ENCODE measurements around the gene TMEM145. TPM values are rescaled to one million over a fixed set of nuclear protein-coding genes. Genes with fewer than 3 reads are reported as not detected.

TMEM145 gene
- total and polyA plus RNA-seq, 2 donors (not counting 1 experiment from before 2014, with no cell fraction given), result 0.05 to 0.83 TPM

DNA sequence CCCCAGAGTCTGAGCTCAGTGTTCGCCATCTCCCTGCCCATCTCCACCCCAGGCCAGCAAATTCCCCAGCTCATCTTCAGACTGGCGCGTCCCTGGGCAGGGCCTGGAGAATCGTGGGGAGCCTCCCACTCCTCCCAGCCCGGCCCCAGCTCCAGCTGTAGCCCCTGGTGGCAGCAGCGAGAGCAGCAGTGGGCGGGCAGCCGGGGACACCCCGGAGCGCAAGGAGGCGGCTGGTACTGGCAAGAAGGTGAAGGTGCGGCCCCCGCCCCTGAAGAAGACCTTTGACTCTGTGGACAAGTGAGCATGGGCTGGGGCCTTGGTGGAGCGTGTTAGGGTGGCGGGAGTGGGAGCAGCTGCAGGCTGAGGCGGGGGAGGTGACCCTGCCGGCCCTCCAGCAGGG, 19.6 kb upstream of the TMEM145 start:
- H4K20me1 ChIP-seq (ENCODE audit: control insufficient read depth, extremely low read depth, insufficient read depth, low read length), result no peaks in the 10 kb centered on the region
- no peak overlapping the region for H3K4me2 ChIP-seq (ENCODE audit: extremely low read depth, insufficient read depth, low read length)
- no peak overlapping the region for H3K4me3 ChIP-seq (replicated peaks in 1 of 4; ENCODE audit: control extremely low read depth in 1 of 4, insufficient read depth in 1 of 4, low read depth in 3 of 4, low read length in 4 of 4)
- no peaks in the 10 kb centered on the region for H3K9me3 ChIP-seq (ENCODE audit: control insufficient read depth, insufficient read depth, low read depth, low read length)
- no peak for DNase-seq (ENCODE audit: low read depth in 2 of 2)
- H3K79me2 ChIP-seq (ENCODE audit: control insufficient read depth, insufficient read depth, low read length), result no peaks in the 10 kb centered on the region
- H3K27ac ChIP-seq (ENCODE audit: insufficient read depth, low read length), result no peak overlapping the region
- H3K27me3 ChIP-seq (ENCODE audit: control insufficient read depth, insufficient read depth, low read length), result no peaks in the 10 kb centered on the region
- no peaks in the 10 kb centered on the region for H3K4me1 ChIP-seq (ENCODE audit: control insufficient read depth, extremely low read depth, insufficient read depth, low read length)
- TF ChIP-seq EZH2 (IDR thresholded peaks at IDR 0.05; ENCODE audit: low read length, missing control alignments), result no peak
- TF ChIP-seq, protein P1, sequence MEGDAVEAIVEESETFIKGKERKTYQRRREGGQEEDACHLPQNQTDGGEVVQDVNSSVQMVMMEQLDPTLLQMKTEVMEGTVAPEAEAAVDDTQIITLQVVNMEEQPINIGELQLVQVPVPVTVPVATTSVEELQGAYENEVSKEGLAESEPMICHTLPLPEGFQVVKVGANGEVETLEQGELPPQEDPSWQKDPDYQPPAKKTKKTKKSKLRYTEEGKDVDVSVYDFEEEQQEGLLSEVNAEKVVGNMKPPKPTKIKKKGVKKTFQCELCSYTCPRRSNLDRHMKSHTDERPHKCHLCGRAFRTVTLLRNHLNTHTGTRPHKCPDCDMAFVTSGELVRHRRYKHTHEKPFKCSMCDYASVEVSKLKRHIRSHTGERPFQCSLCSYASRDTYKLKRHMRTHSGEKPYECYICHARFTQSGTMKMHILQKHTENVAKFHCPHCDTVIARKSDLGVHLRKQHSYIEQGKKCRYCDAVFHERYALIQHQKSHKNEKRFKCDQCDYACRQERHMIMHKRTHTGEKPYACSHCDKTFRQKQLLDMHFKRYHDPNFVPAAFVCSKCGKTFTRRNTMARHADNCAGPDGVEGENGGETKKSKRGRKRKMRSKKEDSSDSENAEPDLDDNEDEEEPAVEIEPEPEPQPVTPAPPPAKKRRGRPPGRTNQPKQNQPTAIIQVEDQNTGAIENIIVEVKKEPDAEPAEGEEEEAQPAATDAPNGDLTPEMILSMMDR (conservative IDR thresholded peaks at IDR 0.05 in 1 of 2, IDR thresholded peaks at IDR 0.05 in 1 of 2; ENCODE audit: low read depth in 1 of 2, low read length in 2 of 2), result no peak
- peaks cover 44% of the 10 kb centered on the region for H3K36me3 ChIP-seq (ENCODE audit: control insufficient read depth, insufficient read depth, low read length)
- H3K9ac ChIP-seq (ENCODE audit: insufficient read depth, low read length), result no peak overlapping the region
- no peak overlapping the region for H2AFZ ChIP-seq (ENCODE audit: low read length)

DNA sequence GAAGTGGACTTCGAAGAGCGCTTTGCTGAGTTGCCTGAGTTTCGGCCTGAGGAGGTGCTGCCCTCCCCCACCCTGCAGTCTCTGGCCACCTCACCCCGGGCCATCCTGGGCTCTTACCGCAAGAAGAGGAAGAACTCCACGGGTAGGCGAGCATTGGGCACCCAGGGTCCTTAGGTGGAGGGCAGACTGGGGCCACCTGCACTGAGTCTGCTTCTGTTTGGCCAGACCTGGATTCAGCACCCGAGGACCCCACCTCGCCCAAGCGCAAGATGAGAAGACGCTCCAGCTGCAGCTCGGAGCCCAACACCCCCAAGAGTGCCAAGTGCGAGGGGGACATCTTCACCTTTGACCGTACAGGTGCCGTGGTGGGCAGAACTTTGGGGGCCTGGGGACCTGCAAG, 19.2 kb upstream of the TMEM145 start:
- Histone ChIP-seq H4K20me1 (ENCODE audit: control insufficient read depth, extremely low read depth, insufficient read depth, low read length) (no peaks in the 10 kb centered on the region), H3K36me3 (ENCODE audit: control insufficient read depth, insufficient read depth, low read length) (peaks cover 40% of the 10 kb centered on the region), H3K9me3 (ENCODE audit: control insufficient read depth, insufficient read depth, low read depth, low read length) (no peaks in the 10 kb centered on the region), H3K4me2 (ENCODE audit: extremely low read depth, insufficient read depth, low read length) (no peak overlapping the region), H3K4me3 (replicated peaks in 1 of 4; ENCODE audit: control extremely low read depth in 1 of 4, insufficient read depth in 1 of 4, low read depth in 3 of 4, low read length in 4 of 4) (no peak overlapping the region), H3K79me2 (ENCODE audit: control insufficient read depth, insufficient read depth, low read length) (no peaks in the 10 kb centered on the region), H3K4me1 (ENCODE audit: control insufficient read depth, extremely low read depth, insufficient read depth, low read length) (no peaks in the 10 kb centered on the region), H3K9ac (ENCODE audit: insufficient read depth, low read length) (no peak overlapping the region), H2AFZ (ENCODE audit: low read length) (no peak overlapping the region), H3K27ac (ENCODE audit: insufficient read depth, low read length) (no peak overlapping the region), H3K27me3 (ENCODE audit: control insufficient read depth, insufficient read depth, low read length) (no peaks in the 10 kb centered on the region)
- DNase-seq (ENCODE audit: low read depth in 2 of 2), result no peak
- TF ChIP-seq EZH2 (IDR thresholded peaks at IDR 0.05; ENCODE audit: low read length, missing control alignments), result no peak
- TF ChIP-seq, protein P1 (conservative IDR thresholded peaks at IDR 0.05 in 1 of 2, IDR thresholded peaks at IDR 0.05 in 1 of 2; ENCODE audit: low read depth in 1 of 2, low read length in 2 of 2), result no peak

DNA sequence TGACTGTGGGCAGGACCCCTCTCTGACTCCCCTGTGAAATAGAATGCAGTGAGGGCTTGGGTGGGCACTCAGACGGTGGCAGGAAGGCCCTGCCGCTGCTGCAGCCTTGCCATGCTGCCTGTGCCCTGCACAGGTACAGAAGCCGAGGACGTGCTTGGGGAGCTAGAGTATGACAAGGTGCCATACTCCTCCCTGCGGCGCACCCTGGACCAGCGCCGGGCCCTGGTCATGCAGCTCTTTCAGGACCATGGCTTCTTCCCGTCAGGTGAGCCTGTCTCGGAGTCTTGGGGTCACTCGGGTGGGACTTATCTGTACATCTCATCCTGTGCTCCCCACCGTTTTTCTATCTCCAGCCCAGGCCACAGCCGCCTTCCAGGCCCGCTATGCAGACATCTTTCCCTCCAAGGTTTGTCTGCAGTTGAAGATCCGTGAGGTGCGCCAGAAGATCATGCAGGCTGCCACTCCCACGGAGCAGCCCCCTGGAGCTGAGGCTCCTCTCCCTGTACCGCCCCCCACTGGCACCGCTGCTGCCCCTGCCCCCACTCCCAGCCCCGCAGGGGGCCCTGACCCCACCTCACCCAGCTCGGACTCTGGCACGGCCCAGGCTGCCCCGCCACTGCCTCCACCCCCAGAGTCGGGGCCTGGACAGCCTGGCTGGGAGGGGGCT, 18.5 kb upstream of the TMEM145 start:
- peaks cover 38% of the 10 kb centered on the region for H3K36me3 ChIP-seq (ENCODE audit: control insufficient read depth, insufficient read depth, low read length)
- H2AFZ ChIP-seq (ENCODE audit: low read length), result no peak overlapping the region
- TF ChIP-seq EZH2 (IDR thresholded peaks at IDR 0.05; ENCODE audit: low read length, missing control alignments), result no peak
- TF ChIP-seq, protein P1 (conservative IDR thresholded peaks at IDR 0.05 in 1 of 2, IDR thresholded peaks at IDR 0.05 in 1 of 2; ENCODE audit: low read depth in 1 of 2, low read length in 2 of 2), result no peak

More for the DNA sequence above, 18.5 kb upstream of the TMEM145 start:
- Histone ChIP-seq H3K4me1 (ENCODE audit: control insufficient read depth, extremely low read depth, insufficient read depth, low read length) (no peaks in the 10 kb centered on the region), H3K79me2 (ENCODE audit: control insufficient read depth, insufficient read depth, low read length) (no peaks in the 10 kb centered on the region), H3K27me3 (ENCODE audit: control insufficient read depth, insufficient read depth, low read length) (no peaks in the 10 kb centered on the region), H3K27ac (ENCODE audit: insufficient read depth, low read length) (no peak overlapping the region), H3K9ac (ENCODE audit: insufficient read depth, low read length) (no peak overlapping the region), H3K9me3 (ENCODE audit: control insufficient read depth, insufficient read depth, low read depth, low read length) (no peaks in the 10 kb centered on the region), H3K4me2 (ENCODE audit: extremely low read depth, insufficient read depth, low read length) (no peak overlapping the region), H4K20me1 (ENCODE audit: control insufficient read depth, extremely low read depth, insufficient read depth, low read length) (no peaks in the 10 kb centered on the region), H3K4me3 (replicated peaks in 1 of 4; ENCODE audit: control extremely low read depth in 1 of 4, insufficient read depth in 1 of 4, low read depth in 3 of 4, low read length in 4 of 4) (no peak overlapping the region)
- no peak for DNase-seq (ENCODE audit: low read depth in 2 of 2)

All from fibroblast of lung (primary cell).